Measurements from ENCODE around the gene SLC45A1.
A peak's percentile ranks its signal among the peaks of the same experiment; 100 is the strongest.

SLC45A1 gene

GRCh38 chr1:8373581-8374241 is 55.8 kb downstream of the SLC45A1 start:
- peak overlapping the region; percentile 34; the same call in 1 of the 2 replicates for H3K27ac ChIP-seq
- TF ChIP-seq ZFX (IDR thresholded peaks at IDR 0.05) (no peak), CTCF (conservative IDR thresholded peaks at IDR 0.05) (no peak)

- TF ChIP-seq CTCF (conservative IDR thresholded peaks at IDR 0.05): no peak
- no peak for TF ChIP-seq ZFX (IDR thresholded peaks at IDR 0.05)
- H3K27ac ChIP-seq: peak overlapping the region; percentile 34; the same call in 1 of the 2 replicates
Observed at GRCh38 chr1:8374356-8374755, 56.4 kb downstream of the SLC45A1 start.

- H3K27ac ChIP-seq: 0 out of 2 replicates have a peak overlapping the region, but pooled peaks have one; percentile 34
- no peak for TF ChIP-seq ZFX (IDR thresholded peaks at IDR 0.05)
- TF ChIP-seq CTCF (conservative IDR thresholded peaks at IDR 0.05): peak; percentile 36
Observed at GRCh38 chr1:8374812-8375211, 56.9 kb downstream of the SLC45A1 start.

- H3K27ac ChIP-seq: no peak overlapping the region
- TF ChIP-seq CTCF (conservative IDR thresholded peaks at IDR 0.05) (no peak), ZFX (IDR thresholded peaks at IDR 0.05) (no peak)
Observed at GRCh38 chr1:8376358-8376840, 58.5 kb downstream of the SLC45A1 start.

- TF ChIP-seq CTCF (conservative IDR thresholded peaks at IDR 0.05) (no peak), ZFX (IDR thresholded peaks at IDR 0.05) (no peak)
- H3K27ac ChIP-seq: no peak overlapping the region
Observed at GRCh38 chr1:8377271-8377981, 59.5 kb downstream of the SLC45A1 start.

GRCh38 chr1:8378178-8378577 is 60.3 kb downstream of the SLC45A1 start:
- H3K27ac ChIP-seq: no peak overlapping the region
- TF ChIP-seq ZFX (IDR thresholded peaks at IDR 0.05): no peak
- TF ChIP-seq CTCF (conservative IDR thresholded peaks at IDR 0.05): no peak

- TF ChIP-seq ZFX (IDR thresholded peaks at IDR 0.05) (no peak), CTCF (conservative IDR thresholded peaks at IDR 0.05) (no peak)
- H3K27ac ChIP-seq: no peak overlapping the region
Observed at GRCh38 chr1:8378981-8379470, 61.1 kb downstream of the SLC45A1 start.
